GM19023 (cell line): ENCODE measurements around the gene OR7A10.

Experiments used
- ATAC-seq: cut with Tn5 transposase; IDR thresholded peaks from one replicate; pipeline ENCODE4 v1.9.1; 2021; ENCODE audit warnings: mild to moderate bottlenecking, moderate library complexity; ENCODE audit not compliant: unreplicated experiment

The OR7A10 gene

GRCh38 chr19:14848822-14849221 lies at the start of gene OR7A10:
Gene OR7A10, minus strand, starts transcription at chr19:14848922. Its CDS starts 7,045 bp downstream, at chr19:14841877.
- ATAC-seq = no peak

GRCh38 chr19:14890643-14891379 lies 42.1 kb upstream of the OR7A10 start:
- no peak for ATAC-seq

- ATAC-seq = no peak
Observed at GRCh38 chr19:14889994-14890642, 41.4 kb upstream of the OR7A10 start.

- no peak for ATAC-seq
Observed at GRCh38 chr19:14886032-14886431, 37.3 kb upstream of the OR7A10 start, which contains the start of gene OR7A17. Gene OR7A17, minus strand, starts transcription at chr19:14886132. Its CDS starts 4,777 bp downstream, at chr19:14881355.

- ATAC-seq = no peak
Observed at GRCh38 chr19:14871619-14872230, 23.0 kb upstream of the OR7A10 start.

GRCh38 chr19:14868497-14868896 lies 19.8 kb upstream of the OR7A10 start:
- ATAC-seq = no peak

- no peak for ATAC-seq
Observed at GRCh38 chr19:14843578-14843977, 5.1 kb downstream of the OR7A10 start.

GRCh38 chr19:14843169-14843568 lies 5.6 kb downstream of the OR7A10 start:
- ATAC-seq = no peak

- no peak for ATAC-seq
Observed at GRCh38 chr19:14840206-14840605, 8.5 kb downstream of the OR7A10 start.

- ATAC-seq = no peak
Observed at GRCh38 chr19:14837391-14837790, 11.3 kb downstream of the OR7A10 start.

GRCh38 chr19:14835011-14835410 lies 13.7 kb downstream of the OR7A10 start, which contains the start of the genes OR7A5 and OR7C1:
Gene OR7A5, minus strand, starts transcription at chr19:14835185. Its CDS starts 6,944 bp downstream, at chr19:14828241.
Gene OR7C1, minus strand, starts transcription at chr19:14835185. Its CDS starts 35,049 bp downstream, at chr19:14800136.
- ATAC-seq = no peak

- no peak for ATAC-seq
Observed at GRCh38 chr19:14830702-14831101, 18.0 kb downstream of the OR7A10 start.

GRCh38 chr19:14826006-14826405 lies 22.7 kb downstream of the OR7A10 start:
- ATAC-seq = no peak

GRCh38 chr19:14821937-14822336 lies 26.8 kb downstream of the OR7A10 start:
- no peak for ATAC-seq

GRCh38 chr19:14818588-14818987 lies 30.1 kb downstream of the OR7A10 start:
- ATAC-seq = no peak

- ATAC-seq = no peak
Observed at GRCh38 chr19:14817052-14817451, 31.7 kb downstream of the OR7A10 start.

GRCh38 chr19:14814982-14815652 lies 33.6 kb downstream of the OR7A10 start:
- no peak for ATAC-seq

- ATAC-seq = no peak
Observed at GRCh38 chr19:14809272-14810057, 39.3 kb downstream of the OR7A10 start.

GRCh38 chr19:14804765-14805164 lies 44.0 kb downstream of the OR7A10 start:
- ATAC-seq = no peak

- ATAC-seq = no peak
Observed at GRCh38 chr19:14798760-14799159, 50.0 kb downstream of the OR7A10 start.
